GM19328 (cell line): ENCODE measurements around the gene ARHGEF7.
"Not testable (repeated sequence)": the region's sequence is repeated elsewhere in the genome, so short reads cannot be mapped to it uniquely, and the experiment has no call there.

ENCODE experiments used
- ATAC-seq: cut with Tn5 transposase; IDR thresholded peaks from one replicate; pipeline ENCODE4 v1.9.1; 2021; ENCODE audit warnings: mild to moderate bottlenecking, moderate library complexity; ENCODE audit not compliant: unreplicated experiment

Gene ARHGEF7, protein sequence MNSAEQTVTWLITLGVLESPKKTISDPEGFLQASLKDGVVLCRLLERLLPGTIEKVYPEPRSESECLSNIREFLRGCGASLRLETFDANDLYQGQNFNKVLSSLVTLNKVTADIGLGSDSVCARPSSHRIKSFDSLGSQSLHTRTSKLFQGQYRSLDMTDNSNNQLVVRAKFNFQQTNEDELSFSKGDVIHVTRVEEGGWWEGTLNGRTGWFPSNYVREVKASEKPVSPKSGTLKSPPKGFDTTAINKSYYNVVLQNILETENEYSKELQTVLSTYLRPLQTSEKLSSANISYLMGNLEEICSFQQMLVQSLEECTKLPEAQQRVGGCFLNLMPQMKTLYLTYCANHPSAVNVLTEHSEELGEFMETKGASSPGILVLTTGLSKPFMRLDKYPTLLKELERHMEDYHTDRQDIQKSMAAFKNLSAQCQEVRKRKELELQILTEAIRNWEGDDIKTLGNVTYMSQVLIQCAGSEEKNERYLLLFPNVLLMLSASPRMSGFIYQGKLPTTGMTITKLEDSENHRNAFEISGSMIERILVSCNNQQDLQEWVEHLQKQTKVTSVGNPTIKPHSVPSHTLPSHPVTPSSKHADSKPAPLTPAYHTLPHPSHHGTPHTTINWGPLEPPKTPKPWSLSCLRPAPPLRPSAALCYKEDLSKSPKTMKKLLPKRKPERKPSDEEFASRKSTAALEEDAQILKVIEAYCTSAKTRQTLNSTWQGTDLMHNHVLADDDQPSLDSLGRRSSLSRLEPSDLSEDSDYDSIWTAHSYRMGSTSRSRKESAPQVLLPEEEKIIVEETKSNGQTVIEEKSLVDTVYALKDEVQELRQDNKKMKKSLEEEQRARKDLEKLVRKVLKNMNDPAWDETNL

DNA sequence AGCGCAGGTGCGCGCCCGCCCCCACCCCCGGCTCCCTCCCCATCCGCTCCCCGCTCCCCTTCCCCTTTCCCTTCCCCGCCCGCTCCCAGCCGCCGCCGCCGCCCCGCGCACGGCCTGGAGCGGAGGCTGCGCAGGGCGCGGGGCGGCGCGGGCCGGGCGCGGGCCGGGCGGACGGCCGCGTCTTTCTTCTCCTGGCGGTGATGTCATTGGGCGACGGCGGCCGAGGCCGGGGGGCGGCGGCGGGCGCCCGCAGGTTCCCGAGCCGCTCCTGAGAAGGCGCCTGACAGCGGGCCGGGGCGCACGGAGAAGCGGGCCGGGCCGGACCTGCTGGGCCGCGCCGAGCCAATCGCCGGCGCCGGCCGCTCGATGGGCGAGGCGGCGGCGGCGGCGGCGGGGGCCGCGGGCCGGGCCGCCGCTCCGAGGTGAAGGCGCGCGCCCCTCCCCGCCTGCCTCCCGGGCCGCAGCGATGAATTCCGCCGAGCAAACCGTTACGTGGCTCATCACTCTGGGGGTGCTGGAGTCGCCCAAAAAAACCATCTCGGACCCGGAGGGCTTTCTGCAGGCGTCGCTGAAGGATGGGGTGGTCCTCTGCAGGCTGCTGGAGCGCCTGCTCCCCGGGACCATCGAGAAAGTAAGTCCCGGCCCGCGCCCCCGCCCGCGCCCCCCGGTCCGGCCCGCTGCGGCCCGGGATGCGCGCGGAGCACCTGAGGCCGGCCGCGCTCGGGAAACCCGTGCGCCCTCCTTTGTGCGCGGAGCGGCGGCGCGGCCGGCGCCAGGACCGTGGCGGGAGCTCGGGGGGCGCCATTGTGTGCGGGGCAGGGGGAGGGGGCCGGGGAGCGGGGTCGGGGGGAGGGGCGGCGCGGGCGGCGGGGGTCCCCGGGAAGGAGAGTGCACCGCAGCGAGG is at the start of gene ARHGEF7:
Gene ARHGEF7, plus strand, starts transcription at position 250 of the 904 bp plus-strand sequence. Its CDS starts 217 bp downstream, at position 467.
- ATAC-seq: no peak

DNA sequence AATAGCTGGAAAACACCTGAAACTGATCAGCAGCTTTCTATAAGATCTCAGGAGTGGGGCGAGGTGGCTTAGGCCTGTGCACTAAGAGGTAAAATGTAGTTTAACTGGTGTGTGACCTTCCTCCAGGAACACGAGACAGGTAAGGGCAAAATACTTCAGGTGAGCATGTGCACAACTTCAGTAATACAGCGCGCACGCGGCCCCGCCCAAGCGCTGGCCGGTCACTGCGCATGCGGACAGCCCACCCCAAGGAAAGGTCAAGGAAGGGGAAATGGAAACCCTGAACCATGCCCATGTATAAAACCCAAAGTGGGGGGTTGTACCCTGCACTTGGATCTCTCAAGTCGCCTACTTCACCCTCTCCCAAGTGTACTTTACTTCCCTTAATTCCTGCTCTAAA is 49.4 kb upstream of the ARHGEF7 start:
- ATAC-seq: no peak

DNA sequence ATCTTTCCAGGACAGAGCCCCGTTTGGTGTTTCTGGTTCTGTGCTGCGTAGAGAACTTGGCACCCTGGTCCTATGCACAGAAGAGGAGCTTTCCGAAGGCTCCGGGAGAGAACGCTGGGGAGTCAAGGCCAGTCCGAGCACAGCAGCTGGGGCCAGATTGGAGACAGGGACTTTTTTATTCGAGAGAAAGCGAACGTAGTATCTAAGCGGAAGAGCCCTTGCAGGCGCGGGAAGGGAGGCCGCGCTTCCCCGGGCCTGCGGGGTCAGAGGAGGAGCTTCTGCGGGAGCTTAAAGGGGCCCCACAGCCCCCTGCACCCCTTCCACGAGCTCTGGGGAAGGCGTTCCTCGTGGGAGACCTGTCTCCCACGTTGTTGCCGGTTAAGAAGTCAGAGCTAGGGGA is 48.6 kb upstream of the ARHGEF7 start:
- ATAC-seq: no peak

- ATAC-seq: no peak
These were observed 47.1 kb upstream of the ARHGEF7 start for GRCh38 chr13:111068009-111068350.

DNA sequence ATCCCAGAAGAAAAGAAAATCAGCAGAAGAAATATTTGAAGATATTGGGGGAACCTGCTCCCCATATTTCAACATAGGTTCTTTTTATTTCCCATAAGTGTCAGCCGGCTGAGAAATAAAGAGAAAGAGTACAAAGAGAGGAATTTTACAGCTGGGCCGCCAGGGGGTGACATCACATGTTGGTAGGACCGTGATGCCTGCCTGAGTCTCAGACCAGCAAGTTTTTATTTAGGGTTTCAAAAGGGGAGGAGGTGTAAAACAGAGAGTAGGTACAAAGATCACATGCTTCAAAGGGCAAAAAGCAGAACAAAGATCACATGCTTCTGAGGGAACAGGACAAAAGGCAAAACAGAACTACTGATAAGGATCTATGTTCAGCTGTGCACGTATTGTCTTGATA is 44.0 kb upstream of the ARHGEF7 start:
- ATAC-seq: not testable (repeated sequence)

GRCh38 chr13:111071526-111071925 is 43.6 kb upstream of the ARHGEF7 start:
- not testable (repeated sequence) for ATAC-seq

DNA sequence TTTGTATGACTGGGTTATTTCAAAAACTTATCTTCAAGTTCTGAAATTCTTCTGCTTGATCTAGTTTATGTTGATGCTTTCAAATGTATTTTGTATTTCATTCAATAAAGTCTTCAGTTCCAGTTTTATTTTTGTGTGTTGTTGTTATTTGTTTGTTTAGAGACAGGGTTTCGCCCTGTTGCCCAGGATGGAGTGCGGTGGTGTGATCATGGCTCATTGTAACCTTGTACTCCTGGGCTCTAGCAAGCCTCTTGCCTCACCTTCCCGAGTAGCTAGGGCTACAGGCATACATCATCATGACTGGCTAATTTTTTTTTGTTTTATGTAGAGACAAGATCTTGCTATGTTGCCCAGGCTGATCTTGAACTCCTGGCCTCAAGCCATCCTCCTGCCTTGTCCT is 40.3 kb upstream of the ARHGEF7 start:
- ATAC-seq: no peak

DNA sequence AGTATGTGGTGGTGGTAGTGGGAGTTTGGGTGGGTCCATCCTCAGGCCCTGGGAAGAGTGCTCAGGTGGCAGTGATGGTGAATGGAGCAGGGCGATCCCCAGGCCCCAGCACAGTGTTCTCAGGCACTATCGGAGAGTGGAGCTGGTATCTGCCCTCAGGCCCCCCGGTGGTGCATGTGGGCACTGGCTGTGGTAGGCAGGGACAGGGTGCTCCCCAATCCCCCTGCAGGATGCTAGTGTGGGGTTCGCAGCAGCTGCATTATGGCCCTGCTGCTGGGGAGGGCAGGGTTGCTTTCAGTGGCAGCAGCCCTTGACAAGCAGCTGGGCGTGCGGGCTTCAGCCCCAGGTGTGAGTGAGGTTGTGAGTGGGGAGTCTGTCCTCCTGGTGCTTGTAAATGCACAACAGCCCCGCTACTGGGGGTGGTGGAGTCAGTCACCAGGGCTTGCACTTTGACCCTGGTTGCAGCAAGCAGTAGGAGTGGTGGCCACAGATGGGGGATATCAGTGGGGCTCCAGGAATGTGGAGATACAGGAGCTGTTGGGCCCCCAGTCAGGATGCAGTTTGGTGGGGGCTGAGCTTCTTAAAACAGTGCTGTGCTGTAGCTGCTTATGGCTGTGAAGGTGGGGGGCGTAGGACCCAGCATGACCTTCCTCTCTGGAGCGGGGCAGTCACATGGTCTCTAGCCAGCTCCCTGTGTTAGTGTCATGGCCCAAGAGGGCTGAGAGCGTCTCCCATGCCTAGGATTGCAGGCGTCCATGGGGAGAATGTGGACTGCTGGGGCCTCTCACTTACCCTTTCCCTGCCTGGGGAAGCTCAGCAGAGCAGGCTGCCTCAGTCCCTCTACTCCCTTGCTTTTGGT is 38.7 kb upstream of the ARHGEF7 start:
- ATAC-seq: no peak

- ATAC-seq: no peak
These were observed 35.7 kb upstream of the ARHGEF7 start for GRCh38 chr13:111079375-111079774.

GRCh38 chr13:111080642-111081041 is 34.5 kb upstream of the ARHGEF7 start:
- ATAC-seq: no peak

DNA sequence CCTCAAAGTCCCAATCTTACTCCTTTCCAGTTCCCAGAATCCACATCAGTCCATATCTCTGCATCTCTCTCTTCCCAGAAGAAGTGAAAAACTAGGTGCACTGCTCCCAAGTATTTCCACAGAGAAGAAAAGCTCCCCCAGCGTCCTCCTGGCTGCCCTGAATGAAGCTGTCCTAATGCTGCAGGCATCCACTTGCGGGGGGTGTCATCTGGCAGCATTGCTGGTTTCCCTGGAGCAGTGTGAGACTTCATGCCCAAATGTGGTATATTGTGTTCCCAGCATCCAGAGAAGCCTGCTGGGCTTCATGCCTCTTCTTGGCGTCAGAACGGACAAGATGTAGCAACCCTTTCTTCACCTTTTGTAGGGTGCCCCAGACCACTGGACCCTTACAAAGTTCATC is 32.9 kb upstream of the ARHGEF7 start:
- ATAC-seq: no peak

DNA sequence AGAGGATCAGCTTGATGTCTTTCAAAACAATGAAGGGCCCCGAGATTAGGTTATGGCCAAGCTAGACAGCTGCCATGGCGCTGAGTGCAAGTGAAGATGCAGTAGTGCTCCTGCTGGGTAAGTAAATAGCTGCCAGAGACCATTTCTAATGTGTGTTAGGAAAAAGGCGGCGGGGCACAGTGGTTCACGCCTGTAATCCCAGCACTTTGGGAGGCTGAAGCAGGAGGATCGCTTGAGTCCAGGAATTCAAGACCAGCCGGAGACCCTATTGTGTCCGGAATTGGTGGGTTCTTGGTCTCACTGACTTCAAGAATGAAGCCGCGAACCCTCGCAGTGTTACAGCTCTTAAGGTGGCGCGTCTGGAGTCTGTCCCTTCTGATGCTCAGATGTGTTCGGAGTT is 32.3 kb upstream of the ARHGEF7 start:
- not testable (repeated sequence) for ATAC-seq

DNA sequence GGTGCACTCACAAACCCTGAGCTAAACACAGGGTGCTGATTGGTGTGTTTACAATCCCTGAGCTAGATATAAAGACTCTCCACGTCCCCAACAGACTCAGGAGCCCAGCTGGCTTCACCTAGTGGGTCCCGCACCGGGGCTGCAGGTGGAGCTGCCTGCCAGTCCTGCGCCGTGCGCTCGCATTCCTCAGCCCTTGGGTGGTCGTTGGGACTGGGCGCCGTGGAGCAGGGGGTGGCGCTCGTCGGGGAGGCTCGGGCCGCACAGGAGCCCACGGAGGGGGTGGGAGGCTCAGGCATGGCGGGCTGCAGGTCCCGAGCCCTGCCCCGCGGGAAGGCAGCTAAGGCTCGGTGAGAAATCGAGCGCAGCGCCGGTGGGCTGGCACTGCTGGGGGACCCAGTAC is 31.4 kb upstream of the ARHGEF7 start:
- ATAC-seq: not testable (repeated sequence)

- no peak for ATAC-seq
These were observed 24.9 kb upstream of the ARHGEF7 start for GRCh38 chr13:111090169-111090568.

DNA sequence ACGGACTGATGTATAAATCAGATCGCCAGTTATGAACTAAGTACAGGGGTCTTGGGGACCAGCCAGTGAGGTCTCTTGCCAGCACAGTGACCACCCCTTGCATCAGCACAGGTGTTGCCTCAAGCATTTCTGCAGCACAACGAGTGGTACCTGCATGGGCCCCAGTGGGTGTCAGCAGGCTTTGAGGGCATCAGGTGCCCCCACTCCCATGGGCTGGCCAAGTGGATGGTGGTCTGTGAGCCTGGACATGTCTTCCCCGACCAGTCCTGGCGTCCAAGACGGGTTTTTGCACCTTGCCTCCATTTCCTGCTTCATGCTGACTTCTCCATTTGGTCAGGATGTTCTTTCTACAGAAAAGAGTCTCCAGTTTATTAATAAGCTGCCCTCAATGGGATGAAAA is 22.4 kb upstream of the ARHGEF7 start:
- no peak for ATAC-seq

DNA sequence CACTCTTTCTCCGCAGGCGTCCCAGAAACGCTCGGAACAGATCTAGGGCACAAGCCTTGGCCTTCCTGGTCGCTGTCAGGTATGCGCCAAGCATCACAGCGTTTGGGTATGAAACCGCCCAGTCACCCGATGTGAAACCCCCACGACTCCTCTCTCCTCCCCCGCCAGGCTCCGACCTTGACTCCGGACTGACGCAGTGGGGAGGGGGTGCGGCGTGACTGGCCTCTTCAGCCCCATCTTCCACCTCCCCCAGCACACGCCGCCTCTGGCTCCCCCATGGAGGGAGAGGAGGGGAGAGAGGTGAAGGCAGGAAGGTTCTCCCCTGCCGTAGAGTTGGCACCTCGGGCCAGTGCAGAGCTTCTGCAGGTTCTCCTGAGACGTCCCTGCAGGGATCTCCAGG is 22.0 kb upstream of the ARHGEF7 start:
- no peak for ATAC-seq

DNA sequence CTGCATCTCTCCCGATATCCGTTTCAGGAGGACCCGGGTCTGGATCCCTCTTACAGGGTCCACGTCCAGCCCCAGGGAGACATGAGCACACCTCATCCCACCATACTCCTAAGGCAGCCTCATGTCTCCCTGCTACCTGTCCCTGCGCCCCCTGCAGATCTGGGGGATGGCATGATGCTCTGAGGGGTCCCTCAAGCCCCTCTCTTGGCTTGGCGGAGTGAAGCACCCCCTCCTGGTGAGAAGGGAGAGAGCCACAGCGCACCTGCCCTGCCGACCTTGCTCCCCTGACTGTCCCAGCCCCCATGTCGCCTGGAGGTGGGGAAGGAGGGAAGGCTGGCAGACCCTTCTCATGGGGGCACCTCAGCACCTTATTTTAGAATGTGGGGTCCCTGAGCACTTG is 21.5 kb upstream of the ARHGEF7 start:
- ATAC-seq: no peak

- no peak for ATAC-seq
These were observed 19.9 kb upstream of the ARHGEF7 start for GRCh38 chr13:111095031-111095840.

- no peak for ATAC-seq
These were observed 19.1 kb upstream of the ARHGEF7 start for GRCh38 chr13:111095911-111096501.
